Kidney (tissue), 14 donors: ENCODE measurements around the gene ZNHIT6. TPM values are rescaled to one million over a fixed set of nuclear protein-coding genes. Genes with fewer than 3 reads are reported as not detected.

ENCODE experiments used
- DNase-seq, 5 donors: peaks; one replicate each; pipeline ENCODE4 v3.0.0-alpha.2; 2013 to 2020
- FAIRE-seq: peaks from 2 replicates; lab custom pipeline; 2012; peaks lifted over from hg19 to GRCh38; lab: Jason Lieb, UNC
- H3K27ac ChIP-seq, 2 donors: one replicate each; pipeline ENCODE4 v1.7.0; 2013; ENCODE audit warnings: low read depth in 2 of 2, low read length in 2 of 2, inconsistent platforms in 1 of 2
- H3K27me3 ChIP-seq: one replicate; pipeline ENCODE4 v1.7.1; 2013; ENCODE audit warnings: low read length, inconsistent platforms; ENCODE audit not compliant: control insufficient read depth, insufficient read depth
- H3K36me3 ChIP-seq, 3 donors: one replicate each; pipeline versions ENCODE4 v1.7.0 to v1.7.1; 2013; ENCODE audit warnings: low read length in 3 of 3, control low read depth in 1 of 3, inconsistent platforms in 1 of 3; ENCODE audit not compliant: insufficient read depth in 3 of 3, control insufficient read depth in 2 of 3
- H3K4me1 ChIP-seq, 3 donors: one replicate each; pipeline versions ENCODE4 v1.7.0 to v1.7.1; 2013; ENCODE audit warnings: low read length in 3 of 3, inconsistent platforms in 1 of 3, low read depth in 1 of 3; ENCODE audit not compliant: control insufficient read depth in 2 of 3, insufficient read depth in 2 of 3
- H3K4me3 ChIP-seq, 3 donors: one replicate each; pipeline versions ENCODE4 v1.7.0 to v1.8.1; 2013; ENCODE audit warnings: low read length in 3 of 3, control low read depth in 1 of 3, inconsistent platforms in 1 of 3
- H3K9ac ChIP-seq, 3 donors: one replicate each; pipeline versions ENCODE4 v1.7.0 to v1.7.1; 2013; ENCODE audit warnings: low read length in 3 of 3, control low read depth in 1 of 3, inconsistent platforms in 1 of 3
- H3K9me3 ChIP-seq, 3 donors: one replicate each; pipeline versions ENCODE4 v1.7.0 to v1.7.1; 2013; ENCODE audit warnings: low read length in 3 of 3, control low read depth in 1 of 3, inconsistent platforms in 1 of 3; ENCODE audit not compliant: control insufficient read depth in 2 of 3, insufficient read depth in 1 of 3
- intact Hi-C: fragments of 100-400 bp; cut with DNase I; formaldehyde crosslinking; loops from one replicate; pipeline ENCODE4 v1.11.1; 2022
- polyA plus RNA-seq: library from polyadenylated mRNA; stranded (reverse); fragments of 350-450 nt; fragmentation: Illumina TruSeq; extraction: RNeasy Lipid Tissue Mini Kit (QIAGEN cat#74804); gene quantifications from one replicate; pipeline ENCODE4 v1.2.3, GENCODE V29; 2014; ENCODE audit warnings: low read depth, low replicate concordance; ENCODE audit not compliant: insufficient read depth
- total RNA-seq: library from RNA; stranded (reverse); fragmentation: NEBNext Ultra II Directional; extraction: Animal tissue kit (Norgen Biotek cat#: 25700); gene quantifications from one replicate; pipeline ENCODE4 v1.2.1, GENCODE V29; 2021
- TF ChIP-seq, protein P1 (sequence below): IDR thresholded peaks from 3 replicates; pipeline ENCODE4 v1.5.1; 2012; ENCODE audit warnings: mild to moderate bottlenecking, moderate library complexity, borderline replicate concordance; ENCODE audit not compliant: insufficient read depth; ENCODE audit errors: extremely low read depth
- donor health status: control.
- donor health status: control.
- donor health status: control.
- donor health status: control.
- donor health status: control.
- donor health status: DM: yes; HTN: yes; CAD: no.
- donor health status: Normal renal cell carcinoma (clear cell type).

ZNHIT6 gene
- total and polyA plus RNA-seq, 2 donors from 2014 or later, result 5.8 to 17.5 TPM

DNA sequence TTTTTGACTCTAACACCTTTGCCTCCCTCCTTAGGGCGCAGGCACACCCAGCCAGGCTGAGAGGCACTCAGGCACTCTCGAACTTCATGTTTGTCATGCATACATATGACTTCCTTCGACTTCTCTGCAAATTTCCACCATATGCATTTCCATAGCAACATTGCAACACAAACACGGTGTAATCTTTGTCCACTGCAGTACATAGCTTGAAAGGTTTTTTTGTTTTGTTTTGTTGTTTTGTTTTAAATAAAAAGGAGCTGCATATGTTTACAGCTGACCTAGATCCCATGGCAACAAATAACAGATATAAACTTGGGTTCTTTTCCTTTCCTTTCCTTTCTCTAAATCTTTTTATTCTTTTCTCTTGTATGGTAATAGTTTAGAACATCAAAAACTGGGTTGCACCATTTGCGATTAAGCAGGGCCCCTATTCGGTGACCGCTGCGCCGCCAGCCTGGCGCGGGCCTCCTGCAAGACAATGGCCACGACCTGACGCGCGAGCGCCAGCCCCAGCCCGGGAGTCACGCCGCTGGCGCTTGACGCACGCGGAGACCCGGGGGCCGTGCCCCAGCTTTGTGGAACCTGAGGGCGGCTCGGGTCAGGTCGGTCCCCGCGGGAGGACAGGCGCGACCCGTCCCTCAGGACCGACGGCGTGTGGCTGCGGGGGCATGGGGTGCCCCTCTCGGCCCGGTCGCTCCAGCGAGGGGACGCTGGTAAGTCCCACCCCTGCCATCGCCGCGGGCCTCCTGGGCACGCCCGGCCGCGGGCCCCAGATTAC lies 92.5 kb downstream of the ZNHIT6 start:
- no peaks in the 10 kb centered on the region for H3K36me3 ChIP-seq
- DNase-seq (peak in 4 of 5 donors; percentile 56 to 70 (median 62)), FAIRE-seq (no peak)
- TF ChIP-seq, protein P1, sequence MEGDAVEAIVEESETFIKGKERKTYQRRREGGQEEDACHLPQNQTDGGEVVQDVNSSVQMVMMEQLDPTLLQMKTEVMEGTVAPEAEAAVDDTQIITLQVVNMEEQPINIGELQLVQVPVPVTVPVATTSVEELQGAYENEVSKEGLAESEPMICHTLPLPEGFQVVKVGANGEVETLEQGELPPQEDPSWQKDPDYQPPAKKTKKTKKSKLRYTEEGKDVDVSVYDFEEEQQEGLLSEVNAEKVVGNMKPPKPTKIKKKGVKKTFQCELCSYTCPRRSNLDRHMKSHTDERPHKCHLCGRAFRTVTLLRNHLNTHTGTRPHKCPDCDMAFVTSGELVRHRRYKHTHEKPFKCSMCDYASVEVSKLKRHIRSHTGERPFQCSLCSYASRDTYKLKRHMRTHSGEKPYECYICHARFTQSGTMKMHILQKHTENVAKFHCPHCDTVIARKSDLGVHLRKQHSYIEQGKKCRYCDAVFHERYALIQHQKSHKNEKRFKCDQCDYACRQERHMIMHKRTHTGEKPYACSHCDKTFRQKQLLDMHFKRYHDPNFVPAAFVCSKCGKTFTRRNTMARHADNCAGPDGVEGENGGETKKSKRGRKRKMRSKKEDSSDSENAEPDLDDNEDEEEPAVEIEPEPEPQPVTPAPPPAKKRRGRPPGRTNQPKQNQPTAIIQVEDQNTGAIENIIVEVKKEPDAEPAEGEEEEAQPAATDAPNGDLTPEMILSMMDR, result no peak
- no peaks in the 10 kb centered on the region for H3K27me3 ChIP-seq
- H3K4me3 ChIP-seq, result no peak overlapping the region
- no peaks in the 10 kb centered on the region for H3K9me3 ChIP-seq
- no peak overlapping the region for H3K9ac ChIP-seq
- no peak overlapping the region for H3K27ac ChIP-seq
- peaks cover 0 to 13% (median 4%) of the 10 kb centered on the region in 3 donors for H3K4me1 ChIP-seq
- intact Hi-C loops, result no loop called here

GRCh38 chr1:85612704-85613361 lies 95.4 kb downstream of the ZNHIT6 start:
- peak overlapping the region; percentile 2 to 58 for H3K27ac ChIP-seq
- peak overlapping the region in 1 of 3 donors; percentile 3 for H3K9ac ChIP-seq
- no peaks in the 10 kb centered on the region for H3K36me3 ChIP-seq
- intact Hi-C loops, result no loop called here
- peak overlapping the region in 1 of 3 donors; percentile 26 for H3K4me3 ChIP-seq
- H3K27me3 ChIP-seq, result no peaks in the 10 kb centered on the region
- no peak for FAIRE-seq
- DNase-seq, result peak in 2 of 5 donors; percentile 48 to 58
- H3K4me1 ChIP-seq, result peaks cover 0 to 26% (median 4%) of the 10 kb centered on the region in 3 donors
- TF ChIP-seq, protein P1, result peak; percentile 42
- no peaks in the 10 kb centered on the region for H3K9me3 ChIP-seq

DNA sequence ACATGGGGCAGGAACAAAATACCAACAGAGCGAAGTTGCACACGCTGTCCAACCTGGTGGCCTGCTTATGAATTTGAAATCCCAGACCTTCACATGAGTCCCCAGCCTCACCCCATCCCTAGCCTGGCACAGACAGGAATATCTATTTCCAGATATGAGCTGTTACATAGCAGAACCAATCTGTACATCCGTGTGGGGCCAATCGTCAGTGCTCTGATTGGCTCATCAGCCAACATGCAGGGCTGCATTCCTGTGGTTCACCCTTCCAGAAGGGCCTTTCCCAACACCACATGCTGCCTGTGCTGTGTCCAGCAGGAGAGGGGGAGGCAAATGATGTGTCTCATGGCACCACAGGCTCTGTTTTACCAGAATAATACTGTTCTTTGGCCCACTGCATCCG lies 96.4 kb downstream of the ZNHIT6 start:
- DNase-seq, result peak in 4 of 5 donors; percentile 45 to 82 (median 69)
- Histone ChIP-seq H3K27me3 (no peaks in the 10 kb centered on the region), H3K27ac (peak overlapping the region in 1 of 2 donors; percentile 61), H3K9me3 (no peaks in the 10 kb centered on the region), H3K4me3 (no peak overlapping the region), H3K9ac (no peak overlapping the region), H3K4me1 (peaks cover 0 to 35% (median 11%) of the 10 kb centered on the region in 3 donors), H3K36me3 (no peaks in the 10 kb centered on the region)
- FAIRE-seq, result no peak
- intact Hi-C loops, result no loop called here
- TF ChIP-seq, protein P1, result no peak
